ENCODE measurements around the gene KLF11.

The KLF11 gene

DNA sequence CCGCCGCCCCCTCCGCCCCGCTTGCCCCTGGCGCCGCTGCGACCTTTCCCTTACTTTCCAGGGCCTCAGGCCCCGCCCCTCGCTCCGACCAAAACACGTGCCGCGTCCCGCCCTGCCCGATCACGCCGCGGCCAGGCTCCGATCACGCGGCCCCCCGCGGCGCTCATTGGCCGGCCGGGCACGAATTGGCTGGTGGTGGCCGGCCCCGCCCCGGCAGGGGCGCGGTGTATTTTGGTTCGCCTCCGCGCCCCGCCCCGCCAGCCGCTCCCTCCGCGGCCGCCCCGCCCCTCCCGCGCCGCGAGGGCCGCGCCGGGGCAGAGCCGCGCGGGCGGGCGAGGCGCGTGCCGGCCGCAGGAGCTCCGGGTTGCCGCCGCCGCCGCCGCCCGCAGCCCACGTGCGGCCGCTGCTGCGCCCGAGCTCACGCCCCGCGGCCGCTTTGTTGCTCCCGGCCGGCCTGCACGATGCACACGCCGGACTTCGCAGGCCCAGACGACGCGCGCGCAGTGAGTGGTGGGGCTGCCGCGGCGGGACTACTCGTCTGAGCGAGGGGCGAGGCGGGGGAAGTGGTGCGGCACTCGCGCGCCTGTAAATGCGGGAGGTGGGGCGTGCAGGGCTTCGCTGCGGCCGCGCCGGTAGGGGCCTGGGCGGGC, at the start of gene KLF11:
Gene KLF11, plus strand, starts transcription at position 295 of the 650 bp plus-strand sequence. Its CDS starts 167 bp downstream, at position 462.
- DNase-seq, result peak; percentile 81

DNA sequence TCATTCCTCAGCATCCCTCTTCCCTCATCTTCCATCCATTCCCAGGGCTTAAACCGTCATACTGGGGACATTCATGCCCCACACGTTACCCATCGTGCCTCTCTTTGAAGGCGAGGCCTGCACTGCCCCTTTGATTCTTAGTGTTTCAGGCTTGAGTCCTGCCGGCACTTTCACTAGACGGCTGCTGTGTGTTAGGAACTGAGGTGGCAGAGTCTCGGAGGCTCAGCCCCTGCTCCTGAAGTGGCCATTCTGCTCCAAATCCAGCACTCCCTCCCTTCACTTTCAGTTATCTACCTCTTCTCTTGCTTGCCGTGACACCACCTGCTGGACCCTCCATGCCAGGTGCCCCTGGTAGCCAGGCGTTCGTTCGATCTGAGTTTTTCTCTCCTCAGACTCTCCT, 48.9 kb upstream of the KLF11 start:
- no peak for DNase-seq

DNA sequence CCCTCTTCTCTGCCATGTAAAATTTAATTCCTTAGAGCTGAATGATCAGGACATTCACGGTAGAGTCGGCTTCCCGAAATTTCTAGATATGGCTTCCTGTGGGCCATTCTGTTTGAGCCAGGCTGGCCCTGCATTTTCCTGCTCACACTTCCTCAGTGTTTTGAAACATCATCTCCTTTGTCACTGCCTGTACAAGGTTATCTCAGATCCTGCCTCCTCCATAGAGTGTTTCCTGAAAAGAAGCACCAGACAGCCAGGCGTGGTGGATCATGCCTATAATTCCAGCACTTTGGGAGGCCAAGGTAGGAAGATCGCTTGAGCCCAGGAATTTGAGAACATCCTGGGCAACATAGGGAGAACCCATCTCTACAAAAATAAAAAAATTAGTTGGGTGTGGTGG, 48.3 kb upstream of the KLF11 start:
- DNase-seq, result no peak

DNA sequence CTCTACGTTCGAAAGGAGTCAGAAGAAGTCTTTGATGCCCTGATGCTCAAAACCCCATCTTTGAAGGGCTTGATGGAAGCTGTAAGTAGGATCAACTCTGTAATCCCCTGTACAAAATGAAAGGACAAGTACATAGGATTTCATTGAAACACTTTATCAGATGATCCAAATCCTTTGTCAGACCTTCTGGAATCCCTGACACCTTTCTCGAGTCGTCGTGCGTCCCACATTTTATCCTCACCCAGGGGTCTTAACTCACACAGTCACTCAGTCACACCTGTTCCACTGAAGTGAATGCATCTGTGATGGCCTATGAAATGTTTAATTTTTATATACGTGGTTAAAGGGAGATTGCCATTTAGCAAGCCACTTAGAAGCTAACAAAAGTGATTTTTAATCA, 47.0 kb upstream of the KLF11 start:
- DNase-seq, result no peak

DNA sequence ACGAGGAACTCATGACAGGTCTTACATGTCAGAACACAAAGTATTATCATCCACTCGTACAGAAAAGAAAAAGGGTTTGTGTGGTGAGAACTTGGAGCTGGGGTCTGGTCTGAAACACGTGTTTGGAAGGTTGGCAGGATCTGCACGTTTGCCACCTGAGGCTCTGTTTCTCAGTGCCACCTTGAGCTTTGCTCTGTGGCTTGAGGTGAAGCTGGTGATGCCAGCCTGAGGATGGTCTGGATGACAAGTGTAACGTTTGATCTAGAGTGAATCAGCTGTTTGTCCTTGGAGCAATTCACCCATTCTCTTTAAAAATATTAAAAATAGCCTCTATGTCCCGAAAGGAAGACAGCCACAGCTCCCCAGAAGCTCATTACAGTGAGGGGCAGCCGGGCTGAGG, 45.4 kb upstream of the KLF11 start:
- no peak for DNase-seq

DNA sequence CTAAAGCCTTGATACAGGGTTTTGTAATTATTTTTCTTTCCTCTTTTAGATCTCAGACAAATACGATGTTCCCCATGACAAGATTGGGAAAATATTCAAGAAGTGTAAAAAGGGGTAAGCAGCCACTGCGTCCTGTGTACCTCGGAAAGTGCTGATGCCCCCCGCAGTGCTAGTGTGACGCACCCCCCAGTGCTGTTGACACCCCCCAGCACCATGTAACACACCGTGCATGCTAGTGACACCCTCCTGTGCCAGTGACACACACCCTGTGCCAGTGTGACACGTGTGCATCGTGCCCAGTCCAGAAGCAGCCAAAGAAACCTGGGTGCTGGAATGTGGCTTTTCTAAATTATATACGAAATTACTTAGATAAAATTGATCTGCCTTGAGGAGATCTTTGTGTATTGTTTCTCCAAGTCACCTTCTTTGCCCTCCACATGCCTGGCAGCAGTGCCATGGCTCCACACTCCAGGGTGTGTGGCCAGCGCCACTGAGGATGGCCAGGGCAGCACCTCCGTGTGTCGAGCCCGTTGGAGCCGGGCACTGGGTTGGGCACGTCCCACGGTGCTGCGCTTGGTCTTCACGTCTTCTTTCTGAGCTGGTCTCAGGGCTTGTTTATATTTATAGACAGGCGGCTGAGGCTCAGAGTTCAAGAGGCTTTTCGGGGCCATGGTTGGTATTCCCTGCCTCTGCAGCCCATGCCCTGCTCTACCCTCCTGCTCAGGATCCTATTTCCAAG, 44.3 kb upstream of the KLF11 start:
- DNase-seq, result no peak

DNA sequence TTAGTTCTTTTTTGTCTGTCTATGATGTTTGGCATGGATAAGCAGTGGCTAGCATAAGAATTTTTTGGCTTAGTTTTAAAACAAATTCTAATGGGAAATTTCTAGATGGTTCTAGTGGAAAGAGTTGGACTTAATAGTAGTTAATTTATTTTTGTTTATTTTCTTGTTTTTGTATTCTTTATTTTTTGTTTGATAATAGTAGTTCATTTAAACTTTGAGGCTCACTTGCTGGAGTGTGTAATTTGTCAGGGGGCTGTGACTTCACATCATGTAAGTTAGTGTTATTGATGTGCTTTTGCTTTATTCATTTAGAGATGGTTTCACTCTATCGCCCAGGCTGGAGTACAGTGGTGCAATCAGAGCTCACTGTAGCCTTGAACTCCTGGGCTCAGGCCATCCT, 43.7 kb upstream of the KLF11 start:
- no peak for DNase-seq

DNA sequence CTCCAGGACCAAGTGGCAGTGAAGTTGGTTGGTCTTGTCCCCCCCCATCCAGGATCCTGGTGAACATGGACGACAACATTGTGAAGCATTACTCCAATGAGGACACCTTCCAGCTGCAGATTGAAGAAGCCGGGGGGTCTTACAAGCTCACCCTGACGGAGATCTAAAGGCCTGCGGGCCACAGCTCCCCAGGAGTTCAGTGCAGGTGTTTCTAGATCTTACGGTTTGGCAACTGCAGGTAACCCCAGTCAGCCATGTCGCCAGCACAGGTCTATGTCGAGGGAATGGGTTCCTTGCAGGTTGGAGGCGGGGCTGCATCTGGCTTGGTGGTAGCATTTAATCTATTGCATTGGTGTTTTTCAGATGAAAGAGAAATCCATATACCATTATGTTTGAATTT, 42.8 kb upstream of the KLF11 start:
- no peak for DNase-seq

DNA sequence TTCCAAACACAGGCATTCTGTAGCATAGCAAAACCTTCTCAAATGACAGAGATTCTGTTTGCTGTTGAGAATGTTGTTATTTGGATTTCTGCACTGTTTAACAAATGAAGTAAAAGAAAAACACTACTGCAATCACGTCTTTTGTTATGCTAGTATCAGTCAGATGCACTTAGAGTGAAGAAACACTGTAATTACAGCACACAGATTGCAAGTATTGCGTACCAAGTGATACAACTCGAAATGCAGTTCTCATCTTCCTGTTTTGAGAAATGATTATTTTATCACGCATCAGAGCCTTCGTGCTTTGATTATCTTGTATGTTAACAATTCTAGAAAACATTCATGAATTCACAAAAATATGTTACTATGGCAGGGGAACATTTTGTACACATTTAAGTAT, 41.8 kb upstream of the KLF11 start:
- no peak for DNase-seq

DNA sequence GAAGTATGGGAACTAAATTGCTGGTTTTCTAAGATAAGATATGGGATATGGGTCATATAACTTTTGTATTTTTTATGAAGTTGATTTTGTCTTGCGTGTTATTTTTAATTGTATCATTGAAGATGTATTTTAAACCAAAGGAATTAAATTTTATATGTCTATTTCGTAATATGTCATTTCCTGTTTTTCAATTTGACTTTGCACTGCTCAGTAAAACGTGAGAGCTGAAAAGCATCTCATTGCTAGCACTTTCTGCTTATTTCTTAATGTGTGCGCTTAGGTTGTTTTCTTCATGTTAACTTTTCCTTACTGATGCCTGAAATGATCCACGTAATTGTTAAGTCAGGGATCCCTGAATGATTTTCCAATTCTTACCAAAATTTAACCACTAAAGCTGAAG, 41.2 kb upstream of the KLF11 start:
- no peak for DNase-seq

DNA sequence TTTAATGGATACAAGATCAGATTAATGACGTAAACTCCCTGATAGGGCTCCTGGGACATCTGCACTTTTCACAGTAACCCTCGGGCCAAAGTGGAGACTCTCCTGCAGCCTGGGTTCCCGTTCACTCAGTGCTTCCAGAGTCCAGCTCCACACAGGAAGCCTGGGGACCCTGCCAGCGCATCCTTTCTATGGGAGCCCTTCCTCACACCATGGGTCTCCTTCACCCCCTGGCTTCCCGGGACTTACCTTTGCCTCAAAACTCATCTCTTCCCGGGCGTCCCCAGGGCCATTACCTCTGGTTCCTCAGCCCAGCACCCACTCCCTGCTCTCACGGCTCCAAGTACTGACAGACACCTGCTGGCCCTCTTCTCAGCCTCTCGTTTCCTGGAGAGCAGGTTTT, 40.7 kb upstream of the KLF11 start:
- DNase-seq, result no peak

DNA sequence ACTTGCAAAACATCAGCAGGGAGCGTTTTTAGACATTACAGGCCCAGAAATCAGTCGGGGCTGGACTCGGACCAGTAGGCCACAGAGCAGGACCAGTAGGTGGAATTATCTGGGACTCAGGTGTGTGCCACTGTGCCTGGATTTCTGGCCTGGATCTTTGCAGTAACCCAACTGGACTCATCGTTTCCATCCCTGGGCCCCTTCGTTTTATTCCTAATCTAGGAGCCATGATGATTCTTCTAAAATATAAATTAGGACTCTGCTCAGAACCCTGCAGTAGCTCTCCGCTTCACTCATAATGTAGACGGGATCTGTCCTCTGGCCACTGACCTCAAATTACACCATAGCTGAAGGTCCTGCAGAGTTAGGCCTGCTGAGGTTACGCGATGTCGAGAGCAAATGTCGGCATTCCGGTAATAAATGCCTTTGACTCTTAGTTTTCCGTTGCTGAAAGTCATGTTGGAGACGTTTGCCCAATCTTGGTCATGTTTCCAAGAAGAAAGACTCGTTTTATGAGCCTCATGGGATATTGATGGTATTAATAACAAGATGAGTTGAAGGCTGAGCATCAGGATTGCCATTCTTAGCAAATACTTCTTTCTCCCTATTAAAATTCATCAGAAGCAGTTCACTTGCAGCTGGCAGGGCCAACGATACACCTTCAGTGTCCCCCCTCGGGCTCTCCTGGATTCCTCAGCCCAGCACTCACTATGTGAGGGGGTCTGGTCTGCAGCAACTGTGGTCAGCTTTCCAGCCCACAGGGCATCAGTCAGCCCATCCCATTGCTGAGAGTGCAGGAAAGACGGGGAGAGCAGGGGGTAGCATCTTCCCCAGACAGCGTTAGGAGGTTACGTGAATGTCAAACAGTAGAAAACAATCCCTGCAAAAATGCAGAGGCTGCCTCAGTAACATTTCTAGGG, 39.9 kb upstream of the KLF11 start:
- DNase-seq, result no peak

DNA sequence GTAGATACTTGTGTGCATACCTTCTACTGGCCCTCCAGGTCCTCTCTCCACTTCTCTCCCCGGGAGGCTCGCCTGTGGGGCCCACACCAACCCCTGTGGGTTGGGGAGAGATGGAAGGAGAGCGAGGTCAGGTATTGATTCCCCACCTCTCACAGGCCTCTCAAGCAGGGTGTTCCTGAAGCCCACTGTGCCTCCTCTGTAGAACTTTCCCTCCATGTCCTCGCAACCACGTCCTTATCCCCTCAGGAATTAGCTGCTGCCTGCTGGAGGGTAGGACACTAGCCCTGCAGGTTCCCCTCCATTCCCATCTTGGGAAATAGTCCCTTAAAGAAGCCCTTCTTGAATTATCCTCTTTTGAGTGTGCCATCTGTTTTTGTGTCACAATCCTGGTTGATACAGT, 38.9 kb upstream of the KLF11 start:
- no peak for DNase-seq

DNA sequence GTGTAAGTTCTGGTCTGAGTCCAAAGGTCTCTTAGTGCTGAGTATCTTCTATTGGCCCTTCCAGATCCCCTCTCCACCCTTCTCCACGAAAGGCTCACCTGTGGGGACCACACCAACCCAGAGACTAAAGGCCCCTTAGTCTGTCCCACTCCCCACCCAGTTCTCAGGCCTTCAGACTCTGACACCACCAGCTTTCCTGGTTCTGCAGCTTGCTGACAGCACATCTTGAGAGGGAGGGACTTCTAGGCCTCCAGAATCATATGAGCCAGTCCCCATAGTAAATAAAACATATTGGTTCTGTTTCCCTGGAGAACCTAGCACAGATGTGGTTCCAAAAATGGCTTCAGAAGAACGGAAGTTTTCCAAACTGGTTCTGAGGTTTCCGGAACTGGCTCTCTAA, 38.5 kb upstream of the KLF11 start:
- no peak for DNase-seq

DNA sequence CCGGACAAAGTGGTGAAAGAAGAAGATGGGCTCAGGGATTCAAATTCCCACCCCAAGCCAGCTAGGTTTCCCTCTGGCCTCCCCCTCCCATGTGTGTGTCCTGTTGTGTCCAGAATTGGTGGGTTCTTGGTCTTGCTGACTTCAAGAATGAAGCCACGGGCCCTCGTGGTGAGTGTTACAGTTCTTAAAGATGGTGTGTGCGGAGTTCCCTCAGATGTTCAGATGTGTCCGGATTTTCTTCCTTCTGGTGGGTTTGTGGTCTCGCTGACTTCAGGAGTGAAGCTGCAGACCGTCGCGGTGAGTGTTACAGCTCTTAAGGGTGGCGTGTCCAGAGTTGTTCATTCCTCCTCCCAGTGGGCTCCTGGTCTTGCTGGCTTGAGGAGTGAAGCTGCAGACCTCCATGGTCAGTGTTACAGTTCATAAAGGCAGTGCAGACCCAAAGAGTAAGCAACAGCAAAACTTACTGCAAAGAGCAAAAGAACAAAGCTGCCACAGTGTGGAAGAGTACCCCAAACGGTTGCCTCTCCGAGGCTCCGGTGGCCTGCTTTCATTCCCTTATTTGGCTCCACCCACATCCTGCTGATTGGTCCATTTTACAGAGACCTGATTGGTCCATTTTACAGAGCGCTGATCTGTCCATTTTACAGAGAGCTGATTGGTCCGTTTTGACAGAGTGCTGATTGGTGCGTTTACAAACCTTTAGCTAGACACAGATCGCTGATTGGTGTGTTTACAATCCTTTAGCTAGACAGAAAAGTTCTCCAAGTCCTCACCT, 37.7 kb upstream of the KLF11 start:
- DNase-seq, result no peak

DNA sequence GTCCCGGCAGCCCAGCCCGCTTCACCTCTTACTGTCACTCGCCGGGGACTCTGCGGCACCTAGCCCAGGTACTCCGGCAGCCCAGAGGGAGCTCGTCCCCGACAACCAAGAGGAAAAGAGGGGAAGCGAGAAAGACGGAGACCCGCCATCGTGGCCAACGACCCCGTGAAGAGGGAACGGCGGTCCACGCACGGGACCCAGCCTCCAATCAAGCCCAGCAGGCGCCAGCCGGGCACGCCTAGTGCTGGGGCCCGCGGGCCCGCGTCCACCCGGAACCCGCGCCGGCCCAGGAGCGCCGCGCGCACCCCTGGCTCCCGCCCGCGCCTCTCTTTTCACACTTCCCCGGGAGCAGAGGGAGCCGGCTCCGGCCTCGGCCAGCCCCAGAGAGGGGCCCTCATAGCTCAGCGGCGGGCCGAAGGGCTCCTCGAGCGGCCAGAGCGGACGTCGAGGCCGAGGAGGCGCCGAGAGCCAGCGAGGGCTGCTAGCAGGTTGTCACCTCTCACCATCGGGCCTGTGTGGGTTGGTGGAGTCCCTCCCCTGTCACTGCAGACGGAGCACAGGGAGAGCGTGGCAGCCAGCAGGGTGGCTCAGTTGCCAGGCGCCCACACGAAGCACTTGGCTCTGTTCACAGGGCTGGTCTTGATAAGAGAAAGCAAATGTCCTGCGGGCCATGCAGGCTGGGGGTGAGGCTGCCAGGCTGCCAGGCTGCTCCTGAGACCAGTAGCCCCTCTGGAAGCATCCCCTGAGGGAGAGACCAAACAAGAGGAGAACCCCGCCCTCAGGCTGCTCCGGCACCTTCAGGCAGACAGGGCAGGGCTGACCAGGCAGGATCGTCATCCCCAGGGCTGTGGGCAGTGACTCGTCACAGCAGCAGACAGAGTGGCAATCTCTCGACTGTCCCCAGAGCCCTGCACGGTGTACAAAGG, 36.9 kb upstream of the KLF11 start:
- DNase-seq, result no peak

DNA sequence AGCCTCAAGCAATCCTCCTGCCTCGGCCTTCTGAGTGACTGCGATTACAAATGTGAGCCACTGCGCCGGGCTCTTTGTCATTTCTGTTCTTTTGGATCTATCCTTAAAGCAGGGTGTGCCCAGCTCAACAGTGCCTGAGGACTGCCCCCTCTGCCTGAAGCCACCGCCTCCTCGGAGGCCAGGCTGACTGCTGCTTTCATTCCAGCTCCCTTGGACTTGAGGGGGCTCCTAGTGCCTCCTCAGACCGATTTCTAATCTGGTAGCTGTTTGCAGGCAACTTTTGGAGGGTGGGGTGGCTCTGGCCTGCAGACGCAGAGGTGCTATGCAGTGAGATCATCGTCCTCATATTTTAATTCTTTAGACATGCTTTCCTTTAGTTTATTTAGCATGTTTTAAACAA, 35.9 kb upstream of the KLF11 start:
- DNase-seq, result no peak

DNA sequence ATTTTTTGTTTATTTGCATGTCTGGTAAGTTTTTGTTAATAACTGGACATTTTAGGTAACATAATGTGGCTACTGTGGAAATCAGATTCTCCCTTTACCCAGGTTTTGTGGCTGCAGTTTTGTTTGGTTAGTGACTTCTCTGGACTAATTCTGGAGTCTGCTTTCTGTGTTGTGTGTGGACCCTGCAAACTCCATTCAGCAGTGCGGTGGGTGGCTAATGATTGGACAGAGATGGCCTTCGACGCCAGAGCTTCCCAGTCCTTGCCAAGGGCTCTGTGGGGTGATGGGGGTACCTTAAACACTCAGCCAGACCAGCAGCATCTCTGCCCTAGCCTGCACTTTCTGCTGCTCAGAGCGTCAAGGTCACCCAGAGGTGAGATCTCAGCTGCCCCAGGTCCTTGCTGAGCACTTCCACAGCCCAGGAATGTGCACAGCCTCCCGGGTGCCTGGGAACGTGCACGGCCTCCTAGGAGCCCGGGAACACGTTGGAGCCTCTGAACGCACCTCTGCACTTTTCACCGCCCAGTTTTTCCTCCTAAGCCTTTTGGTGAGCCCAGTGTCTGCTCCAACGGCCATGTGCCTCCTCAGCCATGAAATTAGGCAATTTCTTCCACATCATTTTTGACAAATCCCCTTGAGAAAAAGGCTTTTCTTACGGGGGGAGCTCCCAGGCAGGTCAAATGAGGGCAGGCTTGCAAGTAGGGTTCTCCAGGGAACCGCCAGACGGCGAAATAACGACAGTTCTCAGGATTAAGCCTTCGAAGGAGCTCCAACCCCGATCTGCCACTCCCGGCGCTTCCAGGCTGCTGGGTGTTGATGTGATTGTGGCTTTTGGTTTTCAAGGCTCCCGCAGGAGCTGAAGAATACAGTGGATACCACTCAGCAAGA, 35.2 kb upstream of the KLF11 start:
- no peak for DNase-seq

DNA sequence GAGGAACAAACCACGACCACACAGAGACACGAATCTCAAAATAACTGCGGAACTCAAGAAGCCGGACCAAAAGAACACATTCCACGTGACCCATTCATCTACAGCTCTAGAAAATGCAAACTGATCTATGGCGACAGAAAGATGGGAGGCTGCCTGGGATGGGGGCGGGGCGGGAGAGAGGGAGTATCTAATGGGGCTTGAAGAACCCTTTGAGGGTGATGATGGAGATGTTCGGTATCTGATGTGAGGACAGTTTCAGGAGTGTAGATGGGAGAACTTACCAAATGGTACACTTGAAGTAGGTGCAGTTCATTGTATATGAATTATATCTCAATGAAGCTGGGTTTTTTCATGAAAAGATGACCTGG, 34.6 kb upstream of the KLF11 start:
- no peak for DNase-seq

DNA sequence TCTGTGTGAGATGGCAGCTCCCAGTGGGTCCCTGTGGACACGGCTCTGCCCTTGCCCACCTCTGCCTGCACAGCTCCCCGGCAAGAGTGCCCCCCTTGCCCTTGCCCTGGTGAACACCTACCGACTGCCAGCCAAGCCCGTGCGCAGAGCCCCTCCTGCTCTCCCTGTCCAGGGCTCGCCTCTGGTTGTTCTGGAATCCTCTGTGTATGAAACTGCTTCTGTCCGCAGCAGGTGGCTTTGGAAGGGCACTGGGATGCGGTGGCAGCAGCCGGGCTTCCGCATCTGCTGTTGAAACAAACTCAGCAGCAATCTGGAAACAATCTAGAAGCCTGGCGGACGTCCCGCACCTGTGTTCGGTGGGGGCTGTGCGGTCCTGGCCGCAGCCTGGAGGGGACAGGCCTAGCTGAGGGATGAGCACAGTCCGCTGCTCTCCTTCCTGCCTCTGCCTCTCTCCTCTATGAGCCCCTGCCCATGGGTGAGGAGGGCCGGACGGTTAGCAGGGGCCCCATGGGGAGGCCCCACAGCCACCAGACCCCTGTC, 34.0 kb upstream of the KLF11 start:
- DNase-seq, result no peak
